Hematopoietic multipotent progenitor cell treated with erythropoietin and hydrocortisone succinate and interleukin-3 and kit ligand, for 17 days (in vitro differentiated cells): Measurements from ENCODE around the gene CAMKMT.

Source experiments
- DNase-seq: peaks from one replicate; pipeline ENCODE4 v3.0.0-alpha.2; 2015; ENCODE audit warnings: low spot score

The CAMKMT gene

GRCh38 chr2:44801841-44802776 lies 440.4 kb downstream of the CAMKMT start:
- no peak for DNase-seq

- no peak for DNase-seq
Measured at GRCh38 chr2:44802777-44803424, 441.2 kb downstream of the CAMKMT start.

- no peak for DNase-seq
Measured at GRCh38 chr2:44804406-44805265, 442.9 kb downstream of the CAMKMT start.

- DNase-seq = no peak
Measured at GRCh38 chr2:44805401-44806235, 443.9 kb downstream of the CAMKMT start.

GRCh38 chr2:44807201-44808025 lies 445.7 kb downstream of the CAMKMT start:
- DNase-seq = no peak

GRCh38 chr2:44810892-44811530 lies 449.3 kb downstream of the CAMKMT start:
- DNase-seq = no peak

GRCh38 chr2:44813165-44813564 lies 451.4 kb downstream of the CAMKMT start:
- DNase-seq = no peak

- DNase-seq = no peak
Measured at GRCh38 chr2:44813658-44814057, 451.9 kb downstream of the CAMKMT start.

- DNase-seq = no peak
Measured at GRCh38 chr2:44817256-44817655, 455.5 kb downstream of the CAMKMT start.

- no peak for DNase-seq
Measured at GRCh38 chr2:44817673-44818335, 456.1 kb downstream of the CAMKMT start.

GRCh38 chr2:44819061-44819460 lies 457.3 kb downstream of the CAMKMT start:
- DNase-seq = no peak

GRCh38 chr2:44821500-44821899 lies 459.8 kb downstream of the CAMKMT start:
- DNase-seq = no peak

GRCh38 chr2:44822174-44822573 lies 460.4 kb downstream of the CAMKMT start:
- no peak for DNase-seq
